Omental fat pad (tissue), 4 donors: Measurements from ENCODE around the gene HOXB2. TPM values are rescaled to one million over a fixed set of nuclear protein-coding genes. Genes with fewer than 3 reads are reported as not detected.

Source experiments
- ATAC-seq: fragments of 150-250 bp; one replicate; pipeline ENCODE4 v1.9.1; 2016; ENCODE audit warnings: mild to moderate bottlenecking, moderate library complexity; ENCODE audit not compliant: low FRiP score
- DNase-seq: peaks from one replicate; pipeline ENCODE4 v3.0.0-alpha.2; 2019; ENCODE audit warnings: low spot score
- CTCF ChIP-seq, 3 donors: fragments of 450-650 bp; IDR thresholded peaks; one replicate each; pipeline ENCODE4 v1.5.1; 2016 to 2017; ENCODE audit warnings: antibody characterized with exemption in 3 of 3, mild to moderate bottlenecking in 3 of 3, moderate library complexity in 2 of 3
- total RNA-seq, 4 donors: library from RNA; depleted of rRNA; stranded (reverse); fragments of >200 nt; gene quantifications; one replicate each; pipeline ENCODE4 v1.1.0, GENCODE V29; 2016

Gene HOXB2
- total RNA-seq, 4 donors from 2014 or later, result 9.7 to 35.2 (median 16.3) TPM

DNA sequence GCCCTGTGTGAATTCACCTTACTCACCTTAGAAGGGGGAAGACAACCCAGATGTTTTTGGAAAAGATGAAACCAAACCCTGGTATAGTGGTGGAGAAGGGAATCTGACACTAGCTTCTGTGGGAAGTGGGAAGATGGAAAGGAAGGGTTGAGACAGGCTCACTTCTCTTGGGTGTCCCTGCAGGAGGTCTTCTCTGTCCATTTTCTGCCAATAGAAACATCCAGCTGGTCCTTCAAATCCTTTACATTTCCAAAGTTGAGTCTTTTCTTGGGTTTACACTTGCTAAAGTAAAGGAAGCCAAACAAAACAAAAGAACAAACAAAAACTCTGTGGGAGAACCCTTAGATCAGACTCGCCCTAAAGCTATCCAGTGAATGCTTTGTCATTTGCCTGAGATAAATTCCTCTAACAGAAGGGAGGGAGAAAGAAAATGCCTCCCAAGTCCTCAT, 24.3 kb downstream of the HOXB2 start:
- ATAC-seq, result no peak
- TF ChIP-seq CTCF (IDR thresholded peaks at IDR 0.05), result no peak
- no peak for DNase-seq

DNA sequence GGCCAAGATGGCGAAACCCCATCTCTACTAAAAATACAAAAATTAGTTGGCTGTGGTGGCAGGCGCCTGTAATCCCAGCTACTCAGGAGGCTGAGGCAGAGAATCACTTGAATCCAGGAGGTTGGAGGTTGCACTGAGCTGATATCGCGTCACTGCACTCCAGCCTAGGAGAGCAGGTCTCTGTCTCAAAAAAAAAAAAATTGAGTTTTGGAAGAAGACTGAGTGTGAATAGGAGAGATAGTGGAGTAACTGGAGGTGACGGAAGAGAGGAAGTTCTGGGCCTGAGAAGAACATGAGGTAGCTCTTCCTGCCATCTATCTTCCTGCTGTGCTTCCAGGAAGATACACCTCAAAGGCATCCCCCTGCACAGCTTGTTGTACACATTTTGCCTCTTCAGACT, 25.5 kb downstream of the HOXB2 start:
- DNase-seq, result no peak
- no peak for ATAC-seq
- no peak for TF ChIP-seq CTCF (IDR thresholded peaks at IDR 0.05)

GRCh38 chr17:48517478-48517877, 27.4 kb downstream of the HOXB2 start:
- no peak for ATAC-seq
- no peak for TF ChIP-seq CTCF (IDR thresholded peaks at IDR 0.05)
- no peak for DNase-seq

- ATAC-seq (no peak), DNase-seq (no peak)
- TF ChIP-seq CTCF (IDR thresholded peaks at IDR 0.05), result no peak
Observed at GRCh38 chr17:48515925-48516900, 28.7 kb downstream of the HOXB2 start.

GRCh38 chr17:48514477-48514876, 30.4 kb downstream of the HOXB2 start:
- ATAC-seq (peak; percentile 41), DNase-seq (no peak)
- no peak for TF ChIP-seq CTCF (IDR thresholded peaks at IDR 0.05)

GRCh38 chr17:48513666-48514455, 31.0 kb downstream of the HOXB2 start:
- peak; percentile 75 for ATAC-seq
- DNase-seq, result no peak
- no peak for TF ChIP-seq CTCF (IDR thresholded peaks at IDR 0.05)
